22Rv1 (cell line): ENCODE measurements around the gene OLAH.

ENCODE experiments used
- CTCF ChIP-seq: fragments of 450-650 bp; IDR thresholded peaks from 2 replicates; pipeline ENCODE4 v1.5.1; 2017; ENCODE audit warnings: mild to moderate bottlenecking
- ZFX ChIP-seq: fragments of 450-650 bp; IDR thresholded peaks from 2 replicates; pipeline ENCODE4 v1.6.1; 2017; ENCODE audit warnings: antibody characterized with exemption, borderline replicate concordance

DNA sequence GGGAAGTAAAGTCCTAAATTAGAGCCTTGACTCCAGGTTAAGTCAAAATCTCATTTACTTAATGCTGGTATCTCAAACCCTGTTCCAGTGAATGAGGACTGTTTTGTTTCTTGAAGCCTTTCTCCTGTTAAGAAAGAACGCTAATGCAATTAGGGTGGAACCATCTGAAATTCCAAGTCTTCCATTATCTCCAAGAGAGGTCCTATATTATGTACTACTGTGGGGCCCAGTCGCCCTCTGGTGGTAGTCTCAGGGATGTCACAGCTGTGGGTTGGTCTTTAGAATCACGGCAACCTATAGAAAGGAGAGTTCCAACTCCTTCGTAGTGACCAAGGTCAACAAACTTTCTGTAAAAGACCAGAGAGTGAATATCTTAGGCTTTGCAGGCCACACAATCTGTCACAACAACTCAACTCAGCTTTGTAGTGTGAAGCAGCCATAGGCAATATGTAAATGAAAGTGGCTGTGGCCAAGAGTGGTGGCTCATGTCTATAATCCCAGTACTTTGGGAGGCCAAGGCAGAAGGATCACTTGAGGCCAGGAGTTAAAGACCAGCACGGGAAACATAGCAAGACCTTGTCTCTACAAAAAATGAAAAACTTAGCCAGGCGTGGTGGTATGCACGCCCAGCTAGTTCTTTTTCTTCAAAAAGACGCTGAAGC lies 62.7 kb downstream of the OLAH start:
- peak; percentile 96 for TF ChIP-seq CTCF
- TF ChIP-seq ZFX, result no peak
